Hepatic stellate cell (primary cell): ENCODE results near the gene GPR137C.

ENCODE experiments used
- DNase-seq: peaks from one replicate; pipeline ENCODE4 v3.0.0; 2011; ENCODE audit warnings: low spot score

Gene GPR137C

DNA sequence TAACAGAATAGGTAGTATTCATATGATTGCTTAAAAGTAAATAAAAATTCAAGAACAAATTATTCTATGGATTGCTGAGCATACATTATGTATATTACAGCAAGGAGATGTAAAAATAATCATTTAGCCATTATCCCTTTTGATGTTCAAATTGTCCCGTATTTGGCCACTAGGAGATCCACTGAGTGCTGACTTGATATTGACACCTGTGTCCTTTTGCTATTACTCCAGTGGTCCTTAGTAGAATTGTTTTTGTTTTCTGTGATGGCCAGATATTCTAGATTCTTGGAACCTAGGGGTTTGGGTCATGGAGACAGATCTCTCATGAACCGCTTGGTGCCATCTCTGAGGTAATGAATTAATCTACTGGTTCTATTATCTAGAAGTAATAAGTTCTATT lies 126.0 kb downstream of the GPR137C start:
- DNase-seq, result no peak

GRCh38 chr14:52683985-52684520 lies 131.4 kb downstream of the GPR137C start:
- no peak for DNase-seq

- no peak for DNase-seq
Observed at GRCh38 chr14:52686176-52686575, 133.5 kb downstream of the GPR137C start.
